D721Med (cell line): ENCODE measurements around the gene SPATS2.

Source experiments
- DNase-seq: peaks from one replicate; pipeline ENCODE4 v3.0.0; 2011; ENCODE audit warnings: low spot score; ENCODE audit not compliant: insufficient read length
- FAIRE-seq: peaks from 2 replicates; lab custom pipeline; 2011; peaks lifted over from hg19 to GRCh38; lab: Jason Lieb, UNC
- TF ChIP-seq, protein P1 (sequence below): IDR thresholded peaks from 2 replicates; pipeline ENCODE4 v1.5.1; 2012; ENCODE audit warnings: mild to moderate bottlenecking, control low read depth; ENCODE audit not compliant: insufficient read depth; ENCODE audit errors: missing control alignments

The SPATS2 gene

DNA sequence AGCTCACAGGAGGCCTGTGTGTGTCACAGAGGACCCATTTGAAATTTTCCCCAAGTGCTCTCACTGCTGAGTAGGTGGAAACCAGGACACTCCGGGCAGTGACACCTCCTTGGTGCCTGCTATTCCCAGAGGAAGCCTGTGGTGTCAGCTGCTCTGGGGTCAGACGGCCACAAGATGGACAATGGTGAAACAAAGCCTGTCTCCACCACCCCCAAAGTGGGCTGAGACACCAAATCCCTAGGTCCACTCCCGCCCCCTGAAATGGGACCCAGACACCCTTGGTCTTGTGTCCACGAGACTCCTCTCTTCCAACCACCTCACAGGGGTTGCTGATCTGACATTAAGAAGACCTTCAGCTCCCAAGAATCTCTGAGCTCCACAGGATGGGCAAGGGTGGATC is 178.6 kb downstream of the SPATS2 start:
- TF ChIP-seq, protein P1, sequence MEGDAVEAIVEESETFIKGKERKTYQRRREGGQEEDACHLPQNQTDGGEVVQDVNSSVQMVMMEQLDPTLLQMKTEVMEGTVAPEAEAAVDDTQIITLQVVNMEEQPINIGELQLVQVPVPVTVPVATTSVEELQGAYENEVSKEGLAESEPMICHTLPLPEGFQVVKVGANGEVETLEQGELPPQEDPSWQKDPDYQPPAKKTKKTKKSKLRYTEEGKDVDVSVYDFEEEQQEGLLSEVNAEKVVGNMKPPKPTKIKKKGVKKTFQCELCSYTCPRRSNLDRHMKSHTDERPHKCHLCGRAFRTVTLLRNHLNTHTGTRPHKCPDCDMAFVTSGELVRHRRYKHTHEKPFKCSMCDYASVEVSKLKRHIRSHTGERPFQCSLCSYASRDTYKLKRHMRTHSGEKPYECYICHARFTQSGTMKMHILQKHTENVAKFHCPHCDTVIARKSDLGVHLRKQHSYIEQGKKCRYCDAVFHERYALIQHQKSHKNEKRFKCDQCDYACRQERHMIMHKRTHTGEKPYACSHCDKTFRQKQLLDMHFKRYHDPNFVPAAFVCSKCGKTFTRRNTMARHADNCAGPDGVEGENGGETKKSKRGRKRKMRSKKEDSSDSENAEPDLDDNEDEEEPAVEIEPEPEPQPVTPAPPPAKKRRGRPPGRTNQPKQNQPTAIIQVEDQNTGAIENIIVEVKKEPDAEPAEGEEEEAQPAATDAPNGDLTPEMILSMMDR: no peak
- DNase-seq: no peak
- no peak for FAIRE-seq

DNA sequence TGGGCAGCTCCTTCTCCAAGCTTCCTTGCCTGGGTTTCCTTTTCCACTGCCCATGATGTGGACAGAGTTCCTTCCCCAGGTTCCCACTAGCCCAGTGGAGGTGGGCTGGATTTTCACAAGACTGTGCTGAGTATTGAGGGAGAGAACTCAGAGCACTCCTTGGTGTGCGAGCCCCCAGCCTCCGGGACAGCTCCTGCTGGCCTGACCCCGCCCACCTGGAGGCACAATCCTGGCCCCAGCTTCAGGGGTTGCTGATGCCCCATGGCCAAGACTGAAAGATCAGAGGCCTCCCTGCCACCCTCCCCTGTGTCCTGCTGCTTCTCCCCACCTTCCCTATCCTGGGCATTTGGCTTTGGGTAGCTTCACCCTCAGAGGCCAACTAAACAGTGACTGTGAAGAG is 179.2 kb downstream of the SPATS2 start:
- FAIRE-seq: no peak
- TF ChIP-seq, protein P1: no peak
- no peak for DNase-seq

DNA sequence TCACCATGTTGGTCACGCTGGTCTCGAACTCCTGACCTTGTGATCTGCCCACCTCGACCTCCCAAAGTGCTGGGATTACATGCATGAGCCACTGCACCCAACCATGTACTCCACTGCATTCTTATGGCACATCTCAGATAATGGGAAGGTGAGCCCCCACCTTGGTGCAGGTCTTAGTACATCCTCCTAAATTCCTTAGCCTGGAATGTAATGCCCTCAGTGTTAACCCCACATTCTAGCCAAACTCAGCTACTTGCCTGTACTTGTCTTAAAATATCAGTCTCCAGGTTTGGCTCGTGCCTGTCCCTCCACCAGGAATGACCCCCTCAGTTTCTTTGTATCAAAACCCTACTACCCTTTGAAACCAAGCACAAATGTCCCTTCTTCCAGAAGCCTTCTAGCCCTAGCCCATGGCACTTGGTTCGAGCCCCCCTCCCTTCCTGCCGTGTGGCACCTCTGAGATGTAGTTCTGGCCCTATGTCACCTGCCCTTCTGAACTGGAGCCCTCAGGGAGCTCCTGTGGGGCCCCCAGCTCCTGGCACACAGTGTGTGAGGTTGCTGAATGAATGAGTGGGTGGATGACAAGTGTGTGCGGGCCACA is 179.9 kb downstream of the SPATS2 start:
- DNase-seq (no peak), FAIRE-seq (no peak)
- TF ChIP-seq, protein P1: no peak

DNA sequence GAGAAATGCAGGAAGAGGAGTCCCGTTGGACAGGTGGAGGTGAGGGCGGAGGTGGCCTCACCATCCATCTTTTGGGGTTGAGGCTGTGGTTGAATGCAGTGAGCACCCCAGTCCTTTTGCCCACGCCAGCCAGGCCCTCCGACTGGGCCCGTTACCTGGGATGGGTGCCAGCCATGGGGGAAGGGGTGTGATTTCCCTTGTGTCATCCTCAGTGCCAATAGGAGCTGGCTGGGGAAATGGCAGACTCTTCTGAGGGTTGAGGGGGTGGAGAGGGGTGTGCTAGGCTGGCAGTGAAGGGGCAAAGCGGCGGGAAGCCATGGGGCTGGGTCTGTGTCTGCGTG is 181.2 kb downstream of the SPATS2 start:
- TF ChIP-seq, protein P1: no peak
- no peak for FAIRE-seq
- no peak for DNase-seq

DNA sequence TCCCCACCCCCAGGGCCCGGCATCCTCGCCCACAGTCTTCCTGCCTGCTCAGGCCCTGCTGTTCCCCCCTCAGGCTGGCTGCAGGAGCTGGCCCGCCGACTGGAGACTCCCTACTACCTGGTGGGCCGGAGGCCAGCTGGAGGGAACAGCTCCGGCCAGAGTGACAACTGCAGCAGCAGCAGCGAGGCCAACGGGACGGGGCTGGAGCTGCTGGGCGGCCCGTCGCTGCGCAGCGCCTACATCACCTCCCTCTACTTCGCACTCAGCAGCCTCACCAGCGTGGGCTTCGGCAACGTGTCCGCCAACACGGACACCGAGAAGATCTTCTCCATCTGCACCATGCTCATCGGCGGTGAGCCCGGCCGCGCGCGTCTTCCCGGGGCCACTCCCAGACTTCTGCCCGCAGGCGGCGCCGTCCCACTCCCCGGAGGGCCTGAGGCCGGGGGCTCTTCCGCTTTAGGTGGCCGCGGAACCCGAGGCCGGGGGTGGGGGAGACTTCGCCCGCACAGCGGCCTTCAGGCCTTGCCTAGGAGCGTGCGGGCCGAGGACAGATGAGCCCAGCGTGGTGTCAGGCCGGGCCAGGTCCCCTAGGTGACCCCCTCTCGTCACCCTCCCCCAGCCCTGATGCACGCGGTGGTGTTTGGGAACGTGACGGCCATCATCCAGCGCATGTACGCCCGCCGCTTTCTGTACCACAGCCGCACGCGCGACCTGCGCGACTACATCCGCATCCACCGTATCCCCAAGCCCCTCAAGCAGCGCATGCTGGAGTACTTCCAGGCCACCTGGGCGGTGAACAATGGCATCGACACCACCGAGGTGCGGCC is 181.8 kb downstream of the SPATS2 start:
- FAIRE-seq: no peak
- no peak for DNase-seq
- TF ChIP-seq, protein P1: no peak

DNA sequence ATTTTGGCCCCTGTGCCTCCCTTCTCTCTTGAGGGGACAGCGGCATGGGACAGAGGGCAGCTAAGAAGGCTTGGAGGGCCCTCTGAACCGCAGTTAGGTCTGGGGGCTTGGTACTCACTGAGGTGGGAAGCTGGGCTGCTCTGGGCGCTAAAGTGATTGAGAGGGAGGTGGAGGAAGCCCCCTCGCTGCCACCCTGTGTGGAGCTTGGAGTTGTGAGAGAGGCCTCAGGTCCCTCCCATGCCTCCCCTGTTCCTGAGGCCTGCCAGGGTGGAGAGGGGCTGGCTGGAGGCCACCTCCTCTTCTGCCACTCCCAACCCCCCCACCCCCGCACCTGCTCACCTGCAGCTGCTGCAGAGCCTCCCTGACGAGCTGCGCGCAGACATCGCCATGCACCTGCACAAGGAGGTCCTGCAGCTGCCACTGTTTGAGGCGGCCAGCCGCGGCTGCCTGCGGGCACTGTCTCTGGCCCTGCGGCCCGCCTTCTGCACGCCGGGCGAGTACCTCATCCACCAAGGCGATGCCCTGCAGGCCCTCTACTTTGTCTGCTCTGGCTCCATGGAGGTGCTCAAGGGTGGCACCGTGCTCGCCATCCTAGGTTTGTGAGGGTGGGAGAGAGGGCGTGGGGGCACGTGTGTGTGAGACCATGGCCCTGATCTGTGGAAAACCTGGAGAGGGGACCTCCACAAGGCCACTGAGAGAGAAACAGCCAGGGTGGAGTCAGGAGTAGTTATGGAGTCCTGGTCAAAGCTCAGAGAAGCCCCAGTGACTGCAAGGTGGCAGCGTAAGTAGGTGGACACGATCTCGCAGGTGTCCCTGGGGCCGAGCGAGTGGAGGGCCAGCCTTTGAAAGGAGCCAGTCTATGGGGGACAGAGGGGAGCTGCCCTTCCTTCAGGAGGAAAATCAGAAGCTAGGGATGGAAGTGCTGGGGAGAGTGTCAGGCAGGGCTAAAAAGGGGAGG is 182.8 kb downstream of the SPATS2 start:
- no peak for DNase-seq
- no peak for FAIRE-seq
- TF ChIP-seq, protein P1: no peak
